Mesenchymal stem cell (in vitro differentiated cells and primary cell): Measurements from ENCODE around the gene AKAP6.

Experiments
- DNase-seq: peaks from one replicate; pipeline ENCODE4 v3.0.0-alpha.2; 2013
- H2AFZ ChIP-seq: one replicate; pipeline ENCODE4 v1.6.1; 2013; ENCODE audit warnings: low read depth, mild to moderate bottlenecking, control low read depth, inconsistent platforms, low read length, moderate library complexity
- H2AK5ac ChIP-seq: 2 replicates; pipeline ENCODE4 v1.6.1; 2013; ENCODE audit warnings: low read length, moderate library complexity, mild to moderate bottlenecking, inconsistent platforms; ENCODE audit not compliant: severe bottlenecking
- H2BK120ac ChIP-seq: one replicate; pipeline ENCODE4 v1.6.1; 2013; ENCODE audit warnings: low read depth, mild to moderate bottlenecking, inconsistent platforms, low read length, moderate library complexity
- H2BK12ac ChIP-seq, 2 experiments: one replicate each; pipeline ENCODE4 v1.6.1; 2013; ENCODE audit warnings: inconsistent platforms in 2 of 2, low read length in 2 of 2, mild to moderate bottlenecking in 2 of 2, moderate library complexity in 2 of 2, control low read depth in 1 of 2
- H2BK15ac ChIP-seq: one replicate; pipeline ENCODE4 v1.6.1; 2013; ENCODE audit warnings: mild to moderate bottlenecking, low read depth, inconsistent platforms; ENCODE audit not compliant: poor library complexity, severe bottlenecking
- H2BK5ac ChIP-seq: 2 replicates; pipeline ENCODE4 v1.6.1; 2013; ENCODE audit warnings: low read depth, mild to moderate bottlenecking, low read length, control low read depth, inconsistent platforms; ENCODE audit not compliant: poor library complexity, severe bottlenecking
- H3K14ac ChIP-seq, 2 experiments: one replicate each; pipeline ENCODE4 v1.6.1; 2013; ENCODE audit warnings: inconsistent platforms in 2 of 2, low read length in 2 of 2, control low read depth in 1 of 2, mild to moderate bottlenecking in 1 of 2, moderate library complexity in 1 of 2
- H3K18ac ChIP-seq, 2 experiments: one replicate each; pipeline ENCODE4 v1.6.1; 2013; ENCODE audit warnings: inconsistent platforms in 2 of 2, low read length in 2 of 2, control low read depth in 1 of 2, low read depth in 1 of 2, mild to moderate bottlenecking in 1 of 2
- H3K23ac ChIP-seq, 2 experiments: one replicate each; pipeline ENCODE4 v1.6.1; 2013; ENCODE audit warnings: inconsistent platforms in 2 of 2, low read length in 2 of 2, mild to moderate bottlenecking in 2 of 2, moderate library complexity in 2 of 2, control low read depth in 1 of 2
- H3K27ac ChIP-seq: 2 replicates; pipeline ENCODE4 v1.5.1; 2013; ENCODE audit warnings: mild to moderate bottlenecking, moderate library complexity, low read length, control low read depth, inconsistent platforms; ENCODE audit not compliant: poor library complexity, severe bottlenecking
- H3K27me3 ChIP-seq, 2 experiments: 2 replicates each; pipeline versions ENCODE4 v1.6.1 to v1.7.0; 2013; ENCODE audit warnings: low read length in 2 of 2, mild to moderate bottlenecking in 2 of 2, moderate library complexity in 2 of 2, control low read depth in 1 of 2, inconsistent platforms in 1 of 2; ENCODE audit not compliant: control insufficient read depth in 1 of 2, insufficient read depth in 1 of 2
- H3K36me3 ChIP-seq, 2 experiments: 2 replicates each; pipeline versions ENCODE4 v1.6.1 to v1.7.0; 2013; ENCODE audit warnings: low read length in 2 of 2, control low read depth in 1 of 2, inconsistent platforms in 1 of 2, low read depth in 1 of 2, mild to moderate bottlenecking in 1 of 2; ENCODE audit not compliant: insufficient read depth in 2 of 2, control insufficient read depth in 1 of 2
- H3K4ac ChIP-seq, 2 experiments: one replicate each; pipeline ENCODE4 v1.6.1; 2013; ENCODE audit warnings: inconsistent platforms in 2 of 2, low read length in 2 of 2, mild to moderate bottlenecking in 2 of 2, moderate library complexity in 2 of 2, control low read depth in 1 of 2, low read depth in 1 of 2
- H3K4me1 ChIP-seq: 2 replicates; pipeline ENCODE4 v1.6.1; 2013; ENCODE audit warnings: low read depth, low read length, control low read depth; ENCODE audit not compliant: control insufficient read depth, insufficient read depth
- H3K4me2 ChIP-seq: 2 replicates; pipeline ENCODE4 v1.6.1; 2013; ENCODE audit warnings: low read length, mild to moderate bottlenecking, inconsistent platforms; ENCODE audit not compliant: poor library complexity, severe bottlenecking
- H3K4me3 ChIP-seq, 2 experiments: 2 replicates each; pipeline versions ENCODE4 v1.5.1 to v1.7.0; 2013; ENCODE audit warnings: low read length in 2 of 2, mild to moderate bottlenecking in 2 of 2, control low read depth in 1 of 2, low read depth in 1 of 2; ENCODE audit not compliant: insufficient read depth in 1 of 2
- H3K79me1 ChIP-seq: replicated peaks from 2 replicates; pipeline ENCODE4 v1.6.1; 2013; ENCODE audit warnings: mild to moderate bottlenecking, control low read depth, low read length, inconsistent platforms; ENCODE audit not compliant: poor library complexity, severe bottlenecking
- H3K9ac ChIP-seq: 2 replicates; pipeline ENCODE4 v1.7.0; 2013; ENCODE audit warnings: mild to moderate bottlenecking, low read length, moderate library complexity
- H3K9me3 ChIP-seq: 2 replicates; pipeline ENCODE4 v1.7.0; 2013; ENCODE audit warnings: mild to moderate bottlenecking, low read length; ENCODE audit not compliant: control insufficient read depth
- H4K8ac ChIP-seq: one replicate; pipeline ENCODE4 v1.6.1; 2013; ENCODE audit warnings: inconsistent platforms, mild to moderate bottlenecking, low read length, moderate library complexity
- H4K91ac ChIP-seq: one replicate; pipeline ENCODE4 v1.6.1; 2013; ENCODE audit warnings: mild to moderate bottlenecking, low read length, inconsistent platforms
- WGBS: methylation state at CpG from one replicate; pipeline ENCODE4 v1.1.7; 2013; ENCODE audit warnings: mixed read lengths; 5-methylcytosine and 5-hydroxymethylcytosine counted together

AKAP6 gene

DNA sequence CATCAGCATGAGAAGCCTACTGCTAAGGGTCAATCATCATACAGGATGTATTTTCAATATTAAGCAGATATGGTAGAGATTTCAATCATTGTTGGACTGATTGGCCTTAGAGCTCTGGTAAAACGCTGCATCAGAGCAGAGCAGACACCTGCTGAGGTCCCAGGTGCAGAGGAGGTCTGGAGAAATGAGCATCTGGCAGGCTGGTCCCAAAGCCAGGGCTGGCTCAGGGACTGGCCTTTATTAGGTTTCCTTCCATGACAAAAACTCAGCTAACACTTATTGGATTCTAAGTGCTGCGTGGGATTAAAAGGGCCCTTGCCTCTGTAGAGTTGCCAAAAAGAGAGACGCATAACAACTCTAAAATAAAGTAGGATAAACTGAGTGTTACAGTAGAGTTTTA, 29.7 kb downstream of the AKAP6 start:
- Histone ChIP-seq H3K18ac (no peak overlapping the region), H3K9me3 (no peaks in the 10 kb centered on the region)
- 87% methylated on average over 3 of the region's 3 CpGs for WGBS

DNA sequence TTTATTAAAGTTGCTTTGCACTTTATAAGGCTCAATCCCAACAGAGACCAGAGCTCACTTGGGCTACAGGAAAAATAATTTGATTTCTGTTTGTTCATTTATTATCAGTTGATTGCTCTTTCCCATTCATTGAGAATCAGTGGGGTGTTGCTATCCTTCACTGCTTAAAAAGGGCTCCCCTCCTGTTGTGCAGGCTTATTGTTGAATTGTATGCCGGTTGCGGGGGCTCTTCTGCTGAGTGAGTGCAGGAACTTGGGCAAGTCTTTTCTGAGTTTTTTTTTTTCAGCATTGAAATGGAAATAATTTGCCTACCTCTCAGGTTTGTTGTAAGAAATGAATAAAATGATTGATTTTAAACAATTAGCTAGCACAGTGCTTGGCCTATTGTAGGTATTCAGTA, 32.6 kb downstream of the AKAP6 start:
- Histone ChIP-seq H3K27ac (no peak overlapping the region), H3K9ac (no peak overlapping the region), H2BK5ac (no peak overlapping the region), H4K8ac (no peak overlapping the region), H3K4me1 (peaks cover 9% of the 10 kb centered on the region), H3K18ac (no peak overlapping the region), H3K4me3 (no peak overlapping the region), H2BK12ac (no peak overlapping the region), H3K4ac (no peak overlapping the region), H3K23ac (no peak overlapping the region), H3K14ac (no peak overlapping the region), H3K79me1 (no peaks in the 10 kb centered on the region), H3K27me3 (no peaks in the 10 kb centered on the region), H3K9me3 (no peaks in the 10 kb centered on the region), H2AK5ac (no peak overlapping the region), H2AFZ (no peak overlapping the region), H2BK15ac (no peak overlapping the region), H3K36me3 (no peaks in the 10 kb centered on the region), H3K4me2 (no peak overlapping the region), H2BK120ac (no peak overlapping the region), H4K91ac (no peak overlapping the region)
- WGBS, result 84% methylated on average over 2 of the region's 2 CpGs
- no peak for DNase-seq

More for the DNA sequence above, 29.7 kb downstream of the AKAP6 start:
- no peak for DNase-seq
- Histone ChIP-seq H2AK5ac (no peak overlapping the region), H4K8ac (no peak overlapping the region), H3K4me2 (no peak overlapping the region), H3K14ac (no peak overlapping the region), H3K36me3 (no peaks in the 10 kb centered on the region), H3K27ac (no peak overlapping the region), H2BK15ac (no peak overlapping the region), H4K91ac (no peak overlapping the region), H2BK120ac (no peak overlapping the region), H3K4me3 (no peak overlapping the region), H3K4me1 (no peaks in the 10 kb centered on the region), H3K9ac (no peak overlapping the region), H2BK5ac (no peak overlapping the region), H3K23ac (no peak overlapping the region), H2AFZ (no peak overlapping the region), H3K79me1 (no peaks in the 10 kb centered on the region), H3K27me3 (no peaks in the 10 kb centered on the region), H2BK12ac (no peak overlapping the region), H3K4ac (no peak overlapping the region)

DNA sequence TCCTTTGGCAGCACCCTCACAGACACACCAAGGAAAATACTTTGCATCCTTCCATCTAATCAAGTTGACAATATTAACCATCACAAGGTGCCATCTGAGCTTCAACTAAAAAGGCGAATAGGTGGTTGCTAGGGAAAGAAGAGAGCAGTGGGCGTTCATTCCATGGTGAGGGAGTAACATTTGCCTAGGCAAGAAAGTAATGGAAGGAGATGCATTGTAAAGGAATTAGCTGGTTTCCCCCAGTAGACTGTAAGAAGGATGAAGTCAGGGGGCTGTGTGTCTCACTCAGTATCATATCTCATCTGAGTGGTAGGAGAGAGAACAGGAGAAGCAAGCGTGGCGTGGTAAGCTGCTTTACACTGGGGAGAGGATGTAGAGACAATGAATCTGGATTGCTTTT, 34.7 kb downstream of the AKAP6 start:
- WGBS, result 93% methylated on average over 4 of the region's 4 CpGs
- no peak overlapping the region for H2BK15ac ChIP-seq
- H3K18ac ChIP-seq, result no peak overlapping the region
- no peak overlapping the region for H3K27ac ChIP-seq
- peaks cover 9% of the 10 kb centered on the region for H3K4me1 ChIP-seq
- H4K8ac ChIP-seq, result no peak overlapping the region
- no peak overlapping the region for H4K91ac ChIP-seq
- H3K9ac ChIP-seq, result no peak overlapping the region
- H3K4ac ChIP-seq, result no peak overlapping the region
- no peak for DNase-seq
- H2AFZ ChIP-seq, result no peak overlapping the region
- H2BK12ac ChIP-seq, result no peak overlapping the region
- H3K4me3 ChIP-seq, result no peak overlapping the region
- H3K27me3 ChIP-seq, result no peaks in the 10 kb centered on the region
- H3K9me3 ChIP-seq, result no peaks in the 10 kb centered on the region
- no peak overlapping the region for H2AK5ac ChIP-seq
- no peak overlapping the region for H3K23ac ChIP-seq
- no peaks in the 10 kb centered on the region for H3K79me1 ChIP-seq
- no peaks in the 10 kb centered on the region for H3K36me3 ChIP-seq
- H2BK120ac ChIP-seq, result no peak overlapping the region
- H3K14ac ChIP-seq, result no peak overlapping the region
- H3K4me2 ChIP-seq, result no peak overlapping the region
- H2BK5ac ChIP-seq, result no peak overlapping the region

DNA sequence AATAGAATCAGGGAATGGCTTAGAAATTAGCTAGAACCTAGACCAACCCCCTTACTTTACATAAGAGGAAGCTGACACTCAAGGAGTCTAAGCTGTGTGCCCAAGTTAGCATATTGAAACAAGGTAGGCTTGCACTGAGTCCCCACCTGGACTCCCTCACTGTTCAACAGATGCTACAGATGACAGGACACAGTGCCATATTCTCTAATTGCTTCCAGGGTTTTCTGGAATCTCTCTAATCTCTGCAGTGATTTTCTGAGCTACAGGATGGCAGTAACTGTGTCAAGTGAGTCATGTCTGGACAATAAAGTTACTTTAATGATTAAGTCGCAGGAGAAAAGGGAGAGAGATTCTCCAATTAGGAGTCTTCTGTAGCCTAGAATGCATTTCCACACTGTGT, 35.8 kb downstream of the AKAP6 start:
- Histone ChIP-seq H3K27ac (no peak overlapping the region), H3K4me2 (no peak overlapping the region), H2BK5ac (no peak overlapping the region), H3K79me1 (no peaks in the 10 kb centered on the region), H3K23ac (no peak overlapping the region), H3K9me3 (no peaks in the 10 kb centered on the region), H3K4ac (no peak overlapping the region), H4K91ac (no peak overlapping the region), H2BK120ac (no peak overlapping the region), H3K18ac (no peak overlapping the region), H3K4me3 (no peak overlapping the region), H4K8ac (no peak overlapping the region), H2AK5ac (no peak overlapping the region), H2AFZ (no peak overlapping the region), H3K4me1 (peaks cover 9% of the 10 kb centered on the region), H3K9ac (no peak overlapping the region), H3K14ac (no peak overlapping the region), H2BK12ac (no peak overlapping the region), H3K36me3 (no peaks in the 10 kb centered on the region), H2BK15ac (no peak overlapping the region), H3K27me3 (no peaks in the 10 kb centered on the region)
- 67% methylated on average over 1 of the region's 1 CpG for WGBS
- DNase-seq, result no peak
